Trophoblast cell (in vitro differentiated cells and primary cell): ENCODE results near the gene GID8.

Source experiments
- DNase-seq, 2 donors: peaks; one replicate each; pipeline ENCODE4 v3.0.0-alpha.2; 2016
- H2AFZ ChIP-seq: 2 replicates; pipeline ENCODE4 v1.6.1; 2013; ENCODE audit warnings: low read length, moderate library complexity, mild to moderate bottlenecking; ENCODE audit not compliant: insufficient read depth, poor library complexity
- H2AK5ac ChIP-seq: 2 replicates; pipeline ENCODE4 v1.6.1; 2013; ENCODE audit warnings: mild to moderate bottlenecking, low read length
- H2BK120ac ChIP-seq: 2 replicates; pipeline ENCODE4 v1.6.1; 2013; ENCODE audit warnings: low read length, mild to moderate bottlenecking, moderate library complexity; ENCODE audit not compliant: insufficient read depth, poor library complexity
- H2BK12ac ChIP-seq: 2 replicates; pipeline ENCODE4 v1.6.1; 2013; ENCODE audit warnings: mild to moderate bottlenecking, low read length, moderate library complexity
- H2BK5ac ChIP-seq: 2 replicates; pipeline ENCODE4 v1.6.1; 2013; ENCODE audit warnings: low read length, low read depth, moderate library complexity, mild to moderate bottlenecking; ENCODE audit not compliant: poor library complexity
- H3K14ac ChIP-seq: 2 replicates; pipeline ENCODE4 v1.6.1; 2013; ENCODE audit warnings: mild to moderate bottlenecking, low read length
- H3K18ac ChIP-seq: 2 replicates; pipeline ENCODE4 v1.6.1; 2013; ENCODE audit warnings: mild to moderate bottlenecking, low read length
- H3K23ac ChIP-seq: 2 replicates; pipeline ENCODE4 v1.6.1; 2013; ENCODE audit warnings: low read length
- H3K27ac ChIP-seq: 2 replicates; pipeline ENCODE4 v1.5.1; 2013; ENCODE audit warnings: low read depth, mild to moderate bottlenecking, inconsistent platforms, low read length, moderate library complexity
- H3K27me3 ChIP-seq: 2 replicates; pipeline ENCODE4 v1.6.1; 2013; ENCODE audit warnings: inconsistent platforms, mild to moderate bottlenecking, low read length, moderate library complexity; ENCODE audit not compliant: insufficient read depth
- H3K36me3 ChIP-seq, 2 experiments: 1 replicate in 1 of 2; 2 replicates in 1 of 2; pipeline ENCODE4 v1.6.1; 2013; ENCODE audit warnings: low read length in 2 of 2, mild to moderate bottlenecking in 2 of 2, moderate library complexity in 1 of 2; ENCODE audit not compliant: insufficient read depth in 2 of 2, control insufficient read depth in 1 of 2
- H3K4ac ChIP-seq: 2 replicates; pipeline ENCODE4 v1.6.1; 2013; ENCODE audit warnings: low read depth, mild to moderate bottlenecking, low read length, moderate library complexity
- H3K4me1 ChIP-seq, 2 experiments: 1 replicate in 1 of 2; 2 replicates in 1 of 2; pipeline ENCODE4 v1.6.1; 2013; ENCODE audit warnings: low read length in 2 of 2, mild to moderate bottlenecking in 2 of 2, moderate library complexity in 1 of 2; ENCODE audit not compliant: insufficient read depth in 2 of 2, control insufficient read depth in 1 of 2
- H3K4me2 ChIP-seq: 2 replicates; pipeline ENCODE4 v1.6.1; 2013; ENCODE audit warnings: inconsistent platforms, mild to moderate bottlenecking, low read length, moderate library complexity
- H3K4me3 ChIP-seq: 2 replicates; pipeline ENCODE4 v1.5.1; 2013; ENCODE audit warnings: mild to moderate bottlenecking, low read depth, low read length, inconsistent platforms
- H3K79me1 ChIP-seq: one replicate; pipeline ENCODE4 v1.6.1; 2013; ENCODE audit warnings: low read length
- H3K79me2 ChIP-seq: 2 replicates; pipeline ENCODE4 v1.6.1; 2013; ENCODE audit warnings: low read length, mild to moderate bottlenecking; ENCODE audit not compliant: control insufficient read depth, insufficient read depth, poor library complexity
- H3K9ac ChIP-seq: 2 replicates; pipeline ENCODE4 v1.6.1; 2013; ENCODE audit warnings: mild to moderate bottlenecking, low read length
- H3K9me3 ChIP-seq: 2 replicates; pipeline ENCODE4 v1.6.1; 2013; ENCODE audit warnings: low read depth, mild to moderate bottlenecking, control low read depth, inconsistent platforms, low read length; ENCODE audit not compliant: insufficient read depth
- H4K12ac ChIP-seq: 2 replicates; pipeline ENCODE4 v1.6.1; 2013; ENCODE audit warnings: low read depth, mild to moderate bottlenecking, low read length, moderate library complexity
- H4K8ac ChIP-seq: 2 replicates; pipeline ENCODE4 v1.6.1; 2013; ENCODE audit warnings: low read depth, mild to moderate bottlenecking, low read length, moderate library complexity
- H4K91ac ChIP-seq: one replicate; pipeline ENCODE4 v1.6.1; 2013; ENCODE audit warnings: low read depth, mild to moderate bottlenecking, low read length, moderate library complexity
- WGBS: extraction: QIAGEN DNeasy Blood & Tissue Kit; methylation state at CpG from one replicate; pipeline ENCODE4 v1.1.7; 2013; ENCODE audit warnings: missing lambda C conversion rate; ENCODE audit not compliant: insufficient read length, insufficient coverage; ENCODE audit errors: extremely low coverage; 5-methylcytosine and 5-hydroxymethylcytosine counted together

Gene GID8

GRCh38 chr20:62991863-62992262 is 53.9 kb downstream of the GID8 start:
- H3K4me2 ChIP-seq, result no peak overlapping the region
- H3K14ac ChIP-seq, result no peak overlapping the region
- DNase-seq, result no peak
- no peaks in the 10 kb centered on the region for H3K79me1 ChIP-seq
- H3K23ac ChIP-seq, result no peak overlapping the region
- H3K79me2 ChIP-seq, result no peaks in the 10 kb centered on the region
- no CpG with 5 or more reads among the region's 6 CpGs for WGBS
- no peak overlapping the region for H4K12ac ChIP-seq
- H3K27me3 ChIP-seq, result no peaks in the 10 kb centered on the region
- H2BK120ac ChIP-seq, result no peak overlapping the region
- no peak overlapping the region for H3K4me3 ChIP-seq
- no peak overlapping the region for H3K18ac ChIP-seq
- no peak overlapping the region for H4K8ac ChIP-seq
- peaks cover 4% of the 10 kb centered on the region for H3K9me3 ChIP-seq
- no peaks in the 10 kb centered on the region for H3K4me1 ChIP-seq
- no peak overlapping the region for H2AFZ ChIP-seq
- no peak overlapping the region for H3K27ac ChIP-seq
- H2BK5ac ChIP-seq, result no peak overlapping the region
- no peak overlapping the region for H2BK12ac ChIP-seq
- no peak overlapping the region for H3K4ac ChIP-seq
- H2AK5ac ChIP-seq, result no peak overlapping the region
- H4K91ac ChIP-seq, result no peak overlapping the region
- H3K36me3 ChIP-seq, result no peaks in the 10 kb centered on the region
- H3K9ac ChIP-seq, result no peak overlapping the region

DNA sequence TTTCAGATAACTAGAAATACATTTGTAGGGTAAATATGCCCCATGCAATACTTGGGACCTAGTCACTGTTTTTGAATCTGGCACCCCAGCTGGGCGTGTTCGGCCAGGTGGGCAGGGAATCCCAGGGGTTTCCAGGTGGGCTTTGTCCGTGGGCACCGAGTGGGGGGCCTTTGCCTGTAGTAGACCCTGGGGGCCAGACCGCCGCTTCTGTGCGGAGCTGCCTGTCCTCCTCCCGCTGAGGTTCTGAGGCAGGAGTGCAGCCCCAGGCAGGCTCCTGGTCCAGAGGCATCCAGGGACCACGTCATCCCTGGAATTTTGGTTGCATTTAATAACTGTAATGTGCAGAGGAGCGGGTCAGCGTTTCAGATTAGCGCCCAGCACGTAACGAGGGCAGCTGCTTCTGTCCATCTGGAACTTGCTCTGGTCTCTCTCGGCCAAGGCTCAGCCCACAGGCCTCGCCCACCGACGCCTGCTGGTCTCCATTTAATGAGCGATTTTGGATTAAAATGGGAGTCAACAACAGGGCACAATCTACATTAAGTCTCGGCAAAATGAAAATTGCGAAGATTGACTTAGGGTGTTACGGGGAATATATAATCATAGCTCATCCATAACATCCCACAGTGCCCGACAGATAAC is 56.0 kb downstream of the GID8 start:
- Histone ChIP-seq H2AK5ac (no peak overlapping the region), H3K4me1 (no peaks in the 10 kb centered on the region), H3K36me3 (no peaks in the 10 kb centered on the region), H2AFZ (no peak overlapping the region), H3K79me2 (no peaks in the 10 kb centered on the region), H3K23ac (no peak overlapping the region), H4K91ac (no peak overlapping the region), H3K9ac (no peak overlapping the region), H3K4ac (no peak overlapping the region), H2BK12ac (no peak overlapping the region), H3K27me3 (no peaks in the 10 kb centered on the region), H4K8ac (no peak overlapping the region), H3K4me3 (no peak overlapping the region), H4K12ac (no peak overlapping the region), H3K9me3 (peaks cover 8% of the 10 kb centered on the region), H3K4me2 (no peak overlapping the region), H2BK5ac (no peak overlapping the region), H2BK120ac (no peak overlapping the region), H3K27ac (no peak overlapping the region), H3K79me1 (no peaks in the 10 kb centered on the region), H3K14ac (no peak overlapping the region), H3K18ac (no peak overlapping the region)
- whole genome bisulfite sequencing, result no CpG with 5 or more reads among the region's 23 CpGs
- DNase-seq, result no peak

DNA sequence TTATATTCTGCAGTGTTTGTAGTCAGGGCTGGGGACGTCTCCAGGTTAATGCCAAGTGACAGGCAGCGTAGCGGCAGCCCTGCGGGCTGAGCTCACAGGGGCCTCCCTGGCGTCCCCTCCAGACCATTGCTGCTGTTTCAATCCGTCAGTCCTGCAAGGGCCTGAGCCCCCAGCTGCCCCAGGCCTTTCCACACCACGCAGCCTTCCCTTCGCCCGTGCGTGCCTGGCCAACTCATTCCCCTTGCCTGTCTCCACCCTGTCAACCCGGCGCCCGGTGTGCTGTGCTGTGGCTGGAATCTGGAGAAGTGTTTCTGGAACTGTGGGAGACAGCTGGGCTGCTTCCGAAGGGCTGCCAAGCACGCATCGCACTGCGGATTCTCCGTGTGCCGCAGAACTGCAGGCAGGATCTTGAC is 56.9 kb downstream of the GID8 start:
- no peak overlapping the region for H3K18ac ChIP-seq
- no peak overlapping the region for H3K4me2 ChIP-seq
- no peak overlapping the region for H3K27ac ChIP-seq
- no peak for DNase-seq
- WGBS, result no CpG with 5 or more reads among the region's 19 CpGs
- H3K4me3 ChIP-seq, result no peak overlapping the region
- H3K27me3 ChIP-seq, result no peaks in the 10 kb centered on the region
- H4K8ac ChIP-seq, result no peak overlapping the region
- no peak overlapping the region for H4K12ac ChIP-seq
- H3K9me3 ChIP-seq, result peaks cover 14% of the 10 kb centered on the region
- no peak overlapping the region for H3K9ac ChIP-seq
- H4K91ac ChIP-seq, result no peak overlapping the region
- no peak overlapping the region for H2AFZ ChIP-seq
- H2BK12ac ChIP-seq, result no peak overlapping the region
- no peaks in the 10 kb centered on the region for H3K79me1 ChIP-seq
- no peaks in the 10 kb centered on the region for H3K79me2 ChIP-seq
- H3K23ac ChIP-seq, result no peak overlapping the region
- no peak overlapping the region for H2BK5ac ChIP-seq
- no peaks in the 10 kb centered on the region for H3K36me3 ChIP-seq
- no peak overlapping the region for H3K4ac ChIP-seq
- H3K14ac ChIP-seq, result no peak overlapping the region
- H2BK120ac ChIP-seq, result no peak overlapping the region
- no peak overlapping the region for H2AK5ac ChIP-seq
- H3K4me1 ChIP-seq, result no peaks in the 10 kb centered on the region

DNA sequence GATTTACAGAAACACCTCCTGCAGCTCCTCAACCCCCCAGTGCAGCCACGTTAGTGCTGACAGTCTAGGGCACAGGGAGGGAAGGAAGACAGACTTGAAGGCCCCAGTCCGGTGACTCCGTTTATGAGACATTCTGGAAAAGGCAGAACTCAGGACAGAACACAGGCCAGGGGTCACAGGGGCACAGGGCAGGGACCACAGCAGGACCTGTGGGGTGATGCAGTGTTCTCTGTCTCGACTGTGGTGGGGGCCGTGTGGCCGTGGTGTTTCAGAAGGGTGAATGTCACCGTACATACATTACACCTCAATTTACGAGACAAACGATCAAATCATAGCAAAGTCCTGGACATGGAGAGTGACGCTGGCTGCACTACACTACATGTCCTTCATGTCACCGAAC is 57.5 kb downstream of the GID8 start:
- Histone ChIP-seq H4K91ac (no peak overlapping the region), H3K79me1 (no peaks in the 10 kb centered on the region), H2BK120ac (no peak overlapping the region), H3K36me3 (no peaks in the 10 kb centered on the region), H3K27me3 (no peaks in the 10 kb centered on the region), H3K27ac (no peak overlapping the region), H3K79me2 (no peaks in the 10 kb centered on the region), H3K4me1 (no peaks in the 10 kb centered on the region), H4K12ac (no peak overlapping the region), H3K4me2 (no peak overlapping the region), H2AFZ (no peak overlapping the region), H3K23ac (no peak overlapping the region), H3K9me3 (peaks cover 15% of the 10 kb centered on the region), H4K8ac (no peak overlapping the region), H3K9ac (no peak overlapping the region), H2BK12ac (no peak overlapping the region), H2AK5ac (no peak overlapping the region), H2BK5ac (no peak overlapping the region), H3K4me3 (peak overlapping the region; percentile 30), H3K18ac (no peak overlapping the region), H3K14ac (no peak overlapping the region), H3K4ac (no peak overlapping the region)
- no peak for DNase-seq
- WGBS, result no CpG with 5 or more reads among the region's 11 CpGs
